ENCODE measurements around the gene CCDC178. TPM values are rescaled to one million over a fixed set of nuclear protein-coding genes. Genes with fewer than 3 reads are reported as not detected.

The CCDC178 gene
- total RNA-seq, 3 donors from 2014 or later: not detected

GRCh38 chr18:32937597-32937996 is 502.9 kb downstream of the CCDC178 start:
- Histone ChIP-seq H3K36me3 (ENCODE audit: low read depth) (no peaks in the 10 kb centered on the region), H3K4me1 (ENCODE audit: low read depth) (no peaks in the 10 kb centered on the region), H3K9me3 (no peaks in the 10 kb centered on the region), H3K4me3 (no peak overlapping the region)
- TF ChIP-seq, protein P1, sequence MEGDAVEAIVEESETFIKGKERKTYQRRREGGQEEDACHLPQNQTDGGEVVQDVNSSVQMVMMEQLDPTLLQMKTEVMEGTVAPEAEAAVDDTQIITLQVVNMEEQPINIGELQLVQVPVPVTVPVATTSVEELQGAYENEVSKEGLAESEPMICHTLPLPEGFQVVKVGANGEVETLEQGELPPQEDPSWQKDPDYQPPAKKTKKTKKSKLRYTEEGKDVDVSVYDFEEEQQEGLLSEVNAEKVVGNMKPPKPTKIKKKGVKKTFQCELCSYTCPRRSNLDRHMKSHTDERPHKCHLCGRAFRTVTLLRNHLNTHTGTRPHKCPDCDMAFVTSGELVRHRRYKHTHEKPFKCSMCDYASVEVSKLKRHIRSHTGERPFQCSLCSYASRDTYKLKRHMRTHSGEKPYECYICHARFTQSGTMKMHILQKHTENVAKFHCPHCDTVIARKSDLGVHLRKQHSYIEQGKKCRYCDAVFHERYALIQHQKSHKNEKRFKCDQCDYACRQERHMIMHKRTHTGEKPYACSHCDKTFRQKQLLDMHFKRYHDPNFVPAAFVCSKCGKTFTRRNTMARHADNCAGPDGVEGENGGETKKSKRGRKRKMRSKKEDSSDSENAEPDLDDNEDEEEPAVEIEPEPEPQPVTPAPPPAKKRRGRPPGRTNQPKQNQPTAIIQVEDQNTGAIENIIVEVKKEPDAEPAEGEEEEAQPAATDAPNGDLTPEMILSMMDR (IDR thresholded peaks at IDR 0.05): no peak
- DNase-seq (no peak), ATAC-seq (no peak)
- intact Hi-C loops (cut with DNase I, micrococcal nuclease): no loop called here

DNA sequence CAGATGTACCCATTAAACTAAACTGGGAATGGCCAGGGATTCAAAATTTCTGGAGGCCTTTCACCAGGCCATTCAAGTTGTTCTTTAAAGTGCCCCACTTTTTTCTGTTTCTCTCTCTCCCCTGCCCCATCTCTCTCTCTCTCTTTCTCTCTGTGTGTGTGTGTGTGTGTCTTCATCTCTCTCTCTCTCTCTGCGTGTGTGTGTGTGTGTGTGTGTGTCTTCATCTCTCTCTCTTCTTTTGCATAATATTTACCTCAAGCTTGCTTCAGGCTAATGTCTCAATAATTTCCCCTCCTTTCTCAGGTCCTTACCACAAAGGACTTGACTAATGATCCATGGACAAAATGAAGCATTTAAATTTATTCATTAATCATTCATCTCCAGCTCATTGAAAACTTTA is 503.5 kb downstream of the CCDC178 start:
- no peak for ATAC-seq
- no peaks in the 10 kb centered on the region for H3K4me1 ChIP-seq (ENCODE audit: low read depth)
- no peaks in the 10 kb centered on the region for H3K36me3 ChIP-seq (ENCODE audit: low read depth)
- TF ChIP-seq, protein P1 (IDR thresholded peaks at IDR 0.05): no peak
- no peak overlapping the region for H3K4me3 ChIP-seq
- intact Hi-C loops (cut with DNase I, micrococcal nuclease): no loop called here
- DNase-seq: no peak
- H3K9me3 ChIP-seq: no peaks in the 10 kb centered on the region

GRCh38 chr18:32934201-32934600 is 506.3 kb downstream of the CCDC178 start:
- intact Hi-C loops (cut with DNase I, micrococcal nuclease): no loop called here
- TF ChIP-seq, protein P1 (IDR thresholded peaks at IDR 0.05): no peak
- Histone ChIP-seq H3K4me1 (ENCODE audit: low read depth) (no peaks in the 10 kb centered on the region), H3K4me3 (no peak overlapping the region), H3K9me3 (no peaks in the 10 kb centered on the region), H3K36me3 (ENCODE audit: low read depth) (no peaks in the 10 kb centered on the region)
- ATAC-seq (no peak), DNase-seq (no peak)

GRCh38 chr18:32930695-32931301 is 509.7 kb downstream of the CCDC178 start:
- intact Hi-C loops (cut with DNase I, micrococcal nuclease): no loop called here
- no peaks in the 10 kb centered on the region for H3K4me1 ChIP-seq (ENCODE audit: low read depth)
- no peaks in the 10 kb centered on the region for H3K36me3 ChIP-seq (ENCODE audit: low read depth)
- TF ChIP-seq, protein P1 (IDR thresholded peaks at IDR 0.05): no peak
- ATAC-seq: peak; percentile 63
- no peak overlapping the region for H3K4me3 ChIP-seq
- H3K9me3 ChIP-seq: no peaks in the 10 kb centered on the region
- DNase-seq: no peak

DNA sequence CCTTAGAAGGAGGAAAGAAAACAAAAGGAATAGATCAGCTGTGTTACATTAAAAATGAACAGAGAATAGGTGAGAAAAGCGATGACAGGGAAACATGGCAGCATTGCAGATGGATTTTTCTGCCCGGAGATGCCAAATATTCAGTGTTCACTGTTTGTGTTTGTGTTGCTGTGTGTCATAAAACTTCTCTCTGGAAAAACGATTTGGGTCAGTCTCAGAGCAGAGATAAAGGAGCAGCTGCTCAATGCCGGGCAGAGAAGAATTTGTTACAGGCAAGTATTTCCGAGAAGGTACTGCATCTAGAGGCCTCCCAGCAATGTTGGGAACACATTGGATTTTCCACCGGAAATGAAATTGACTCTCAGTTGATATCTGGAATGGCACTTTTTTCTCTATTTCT is 511.3 kb downstream of the CCDC178 start:
- TF ChIP-seq, protein P1 (IDR thresholded peaks at IDR 0.05): no peak
- Histone ChIP-seq H3K36me3 (ENCODE audit: low read depth) (no peaks in the 10 kb centered on the region), H3K4me1 (ENCODE audit: low read depth) (no peaks in the 10 kb centered on the region), H3K9me3 (no peaks in the 10 kb centered on the region), H3K4me3 (no peak overlapping the region)
- no peak for DNase-seq
- intact Hi-C loops (cut with DNase I, micrococcal nuclease): no loop called here
- no peak for ATAC-seq

GRCh38 chr18:32922951-32923430 is 517.5 kb downstream of the CCDC178 start:
- Histone ChIP-seq H3K4me1 (ENCODE audit: low read depth) (no peaks in the 10 kb centered on the region), H3K9me3 (no peaks in the 10 kb centered on the region), H3K36me3 (ENCODE audit: low read depth) (no peaks in the 10 kb centered on the region), H3K4me3 (no peak overlapping the region)
- DNase-seq (no peak), ATAC-seq (no peak)
- intact Hi-C loops (cut with DNase I, micrococcal nuclease): no loop called here
- TF ChIP-seq, protein P1 (IDR thresholded peaks at IDR 0.05): no peak
